Activated naive CD4-positive, alpha-beta T cell treated with anti-CD3 and anti-CD28 coated beads, Interleukin-2, amount 50 U/mL, for 24 hours (primary cell): ENCODE measurements around the gene UQCRH.

Experiments
- H3K27ac Mint-ChIP-seq: one replicate; pipeline ENCODE4 v1.8.0; 2021; ENCODE audit warnings: mild to moderate bottlenecking, mixed read lengths
- H3K27me3 Mint-ChIP-seq: one replicate; pipeline ENCODE4 v1.8.0; 2021; ENCODE audit warnings: mixed read lengths
- H3K36me3 Mint-ChIP-seq: one replicate; pipeline ENCODE4 v1.8.0; 2021; ENCODE audit warnings: mixed read lengths
- H3K4me1 Mint-ChIP-seq: one replicate; pipeline ENCODE4 v1.8.0; 2021; ENCODE audit warnings: mixed read lengths
- H3K4me3 Mint-ChIP-seq: one replicate; pipeline ENCODE4 v1.8.0; 2021; ENCODE audit warnings: mild to moderate bottlenecking, mixed read lengths
- H3K9me3 Mint-ChIP-seq: one replicate; pipeline ENCODE4 v1.8.0; 2021; ENCODE audit warnings: mixed read lengths

The UQCRH gene

GRCh38 chr1:46285730-46286477, 17.6 kb upstream of the UQCRH start:
- Mint-ChIP-seq H3K27me3 (no peaks in the 10 kb centered on the region), H3K9me3 (no peaks in the 10 kb centered on the region), H3K27ac (peak overlapping the region; percentile 67), H3K4me1 (peaks cover 15% of the 10 kb centered on the region), H3K4me3 (no peak overlapping the region), H3K36me3 (peaks cover 15% of the 10 kb centered on the region)

GRCh38 chr1:46288485-46289133, 14.9 kb upstream of the UQCRH start:
- Mint-ChIP-seq H3K36me3 (peaks cover 5% of the 10 kb centered on the region), H3K27ac (no peak overlapping the region), H3K4me3 (no peak overlapping the region), H3K9me3 (no peaks in the 10 kb centered on the region), H3K4me1 (peaks cover 11% of the 10 kb centered on the region), H3K27me3 (no peaks in the 10 kb centered on the region)

- no peaks in the 10 kb centered on the region for H3K27me3 Mint-ChIP-seq
- no peak overlapping the region for H3K4me3 Mint-ChIP-seq
- peaks cover 5% of the 10 kb centered on the region for H3K36me3 Mint-ChIP-seq
- H3K9me3 Mint-ChIP-seq, result no peaks in the 10 kb centered on the region
- H3K4me1 Mint-ChIP-seq, result peaks cover 11% of the 10 kb centered on the region
- H3K27ac Mint-ChIP-seq, result no peak overlapping the region
Observed at GRCh38 chr1:46289134-46289494, 14.4 kb upstream of the UQCRH start.

- H3K27me3 Mint-ChIP-seq, result no peaks in the 10 kb centered on the region
- no peaks in the 10 kb centered on the region for H3K9me3 Mint-ChIP-seq
- no peak overlapping the region for H3K4me3 Mint-ChIP-seq
- no peak overlapping the region for H3K27ac Mint-ChIP-seq
- peaks cover 5% of the 10 kb centered on the region for H3K36me3 Mint-ChIP-seq
- peaks cover 11% of the 10 kb centered on the region for H3K4me1 Mint-ChIP-seq
Observed at GRCh38 chr1:46289976-46290375, 13.5 kb upstream of the UQCRH start.

- Mint-ChIP-seq H3K4me3 (no peak overlapping the region), H3K27ac (no peak overlapping the region), H3K27me3 (no peaks in the 10 kb centered on the region), H3K9me3 (no peaks in the 10 kb centered on the region), H3K36me3 (peaks cover 16% of the 10 kb centered on the region), H3K4me1 (peaks cover 1% of the 10 kb centered on the region)
Observed at GRCh38 chr1:46295306-46295705, 8.2 kb upstream of the UQCRH start.

GRCh38 chr1:46298387-46298786, 5.1 kb upstream of the UQCRH start:
- Mint-ChIP-seq H3K27ac (no peak overlapping the region), H3K4me3 (no peak overlapping the region), H3K9me3 (no peaks in the 10 kb centered on the region), H3K27me3 (no peaks in the 10 kb centered on the region), H3K36me3 (peaks cover 16% of the 10 kb centered on the region), H3K4me1 (peaks cover 14% of the 10 kb centered on the region)

- no peaks in the 10 kb centered on the region for H3K27me3 Mint-ChIP-seq
- H3K36me3 Mint-ChIP-seq, result peaks cover 16% of the 10 kb centered on the region
- H3K4me3 Mint-ChIP-seq, result peak overlapping the region; percentile 96
- H3K27ac Mint-ChIP-seq, result peak overlapping the region; percentile 81
- H3K9me3 Mint-ChIP-seq, result no peaks in the 10 kb centered on the region
- peaks cover 18% of the 10 kb centered on the region for H3K4me1 Mint-ChIP-seq
Observed at GRCh38 chr1:46300673-46301405, 2.7 kb upstream of the UQCRH start.

GRCh38 chr1:46301406-46301807, 2.1 kb upstream of the UQCRH start:
- Mint-ChIP-seq H3K27me3 (no peaks in the 10 kb centered on the region), H3K36me3 (peaks cover 13% of the 10 kb centered on the region), H3K4me3 (peak overlapping the region; percentile 96), H3K4me1 (peaks cover 24% of the 10 kb centered on the region), H3K9me3 (no peaks in the 10 kb centered on the region), H3K27ac (peak overlapping the region; percentile 51)

GRCh38 chr1:46301808-46302640, 1.5 kb upstream of the UQCRH start:
- H3K36me3 Mint-ChIP-seq, result peaks cover 8% of the 10 kb centered on the region
- no peaks in the 10 kb centered on the region for H3K9me3 Mint-ChIP-seq
- H3K4me3 Mint-ChIP-seq, result peak overlapping the region; percentile 96
- peaks cover 25% of the 10 kb centered on the region for H3K4me1 Mint-ChIP-seq
- no peaks in the 10 kb centered on the region for H3K27me3 Mint-ChIP-seq
- H3K27ac Mint-ChIP-seq, result peak overlapping the region; percentile 98

- peaks cover 31% of the 10 kb centered on the region for H3K4me1 Mint-ChIP-seq
- H3K36me3 Mint-ChIP-seq, result peaks cover 4% of the 10 kb centered on the region
- no peaks in the 10 kb centered on the region for H3K27me3 Mint-ChIP-seq
- peak overlapping the region; percentile 96 for H3K4me3 Mint-ChIP-seq
- H3K27ac Mint-ChIP-seq, result peak overlapping the region; percentile 98
- H3K9me3 Mint-ChIP-seq, result no peaks in the 10 kb centered on the region
Observed at GRCh38 chr1:46302641-46303037, 859 bp upstream of the UQCRH start.

- Mint-ChIP-seq H3K9me3 (no peaks in the 10 kb centered on the region), H3K4me3 (peak overlapping the region; percentile 96), H3K4me1 (peaks cover 43% of the 10 kb centered on the region), H3K27ac (peak overlapping the region; percentile 98), H3K27me3 (no peaks in the 10 kb centered on the region), H3K36me3 (peaks cover 5% of the 10 kb centered on the region)
Observed at GRCh38 chr1:46303872-46304326, 401 bp downstream of the UQCRH start.

- peaks cover 34% of the 10 kb centered on the region for H3K4me1 Mint-ChIP-seq
- H3K9me3 Mint-ChIP-seq, result no peaks in the 10 kb centered on the region
- peaks cover 10% of the 10 kb centered on the region for H3K36me3 Mint-ChIP-seq
- no peak overlapping the region for H3K27ac Mint-ChIP-seq
- peak overlapping the region; percentile 66 for H3K4me3 Mint-ChIP-seq
- H3K27me3 Mint-ChIP-seq, result no peaks in the 10 kb centered on the region
Observed at GRCh38 chr1:46306159-46306530, 2.6 kb downstream of the UQCRH start.

GRCh38 chr1:46309401-46310159, 6.1 kb downstream of the UQCRH start:
- peaks cover 25% of the 10 kb centered on the region for H3K4me1 Mint-ChIP-seq
- H3K36me3 Mint-ChIP-seq, result peaks cover 12% of the 10 kb centered on the region
- no peak overlapping the region for H3K27ac Mint-ChIP-seq

GRCh38 chr1:46310321-46310720, 6.8 kb downstream of the UQCRH start:
- Mint-ChIP-seq H3K27me3 (no peaks in the 10 kb centered on the region), H3K36me3 (peaks cover 14% of the 10 kb centered on the region), H3K9me3 (no peaks in the 10 kb centered on the region), H3K27ac (no peak overlapping the region), H3K4me1 (peaks cover 25% of the 10 kb centered on the region), H3K4me3 (no peak overlapping the region)

More at GRCh38 chr1:46309401-46310159, 6.1 kb downstream of the UQCRH start:
- Mint-ChIP-seq H3K9me3 (no peaks in the 10 kb centered on the region), H3K27me3 (no peaks in the 10 kb centered on the region), H3K4me3 (no peak overlapping the region)
